Middle frontal gyrus (tissue), 1 donor: ENCODE data around the gene ZNF501.

Source experiments
- DNase-seq: peaks from one replicate; pipeline ENCODE4 v3.0.0-alpha.2; 2015; ENCODE audit warnings: low spot score; ENCODE audit errors: extremely low spot score

Gene ZNF501

GRCh38 chr3:44729384-44729910 is at the start of gene ZNF501:
Gene ZNF501 (plus strand): TSS chr3:44729635. CDS start chr3:44734422, 4,787 bp downstream.
- DNase-seq: peak; percentile 74

GRCh38 chr3:44680921-44681455 is 48.4 kb upstream of the ZNF501 start:
- DNase-seq: no peak

GRCh38 chr3:44682182-44682896 is 47.1 kb upstream of the ZNF501 start:
- no peak for DNase-seq

- DNase-seq: peak; percentile 68
Observed at GRCh38 chr3:44685128-44685800, 44.2 kb upstream of the ZNF501 start.

GRCh38 chr3:44687898-44688297 is 41.5 kb upstream of the ZNF501 start:
- DNase-seq: no peak

GRCh38 chr3:44712455-44713075 is 16.9 kb upstream of the ZNF501 start, which contains the start of gene ZNF502:
Gene ZNF502 (plus strand): TSS chr3:44712660. CDS start chr3:44720262, 7,602 bp downstream.
- peak; percentile 73 for DNase-seq

- no peak for DNase-seq
Observed at GRCh38 chr3:44721231-44722102, 8.0 kb upstream of the ZNF501 start.

GRCh38 chr3:44722103-44722401 is 7.4 kb upstream of the ZNF501 start:
- no peak for DNase-seq

GRCh38 chr3:44734646-44735168 is 5.3 kb downstream of the ZNF501 start:
- DNase-seq: no peak

- DNase-seq: no peak
Observed at GRCh38 chr3:44761101-44761423, 31.6 kb downstream of the ZNF501 start.

- peak; percentile 94 for DNase-seq
Observed at GRCh38 chr3:44761424-44762169, 32.2 kb downstream of the ZNF501 start, which contains the start of the genes KIAA1143 and KIF15. Gene KIAA1143 (minus strand): TSS chr3:44761619. CDS start chr3:44761602, 17 bp downstream. Gene KIF15 (plus strand): TSS chr3:44761794. CDS start chr3:44761866, 72 bp downstream.

GRCh38 chr3:44762170-44762677 is 32.8 kb downstream of the ZNF501 start:
- no peak for DNase-seq

GRCh38 chr3:44762690-44763089 is 33.3 kb downstream of the ZNF501 start:
- no peak for DNase-seq

GRCh38 chr3:44764248-44764647 is 34.8 kb downstream of the ZNF501 start:
- DNase-seq: no peak

- DNase-seq: no peak
Observed at GRCh38 chr3:44771424-44772098, 42.1 kb downstream of the ZNF501 start.

GRCh38 chr3:44772099-44772442 is 42.6 kb downstream of the ZNF501 start:
- no peak for DNase-seq

- no peak for DNase-seq
Observed at GRCh38 chr3:44782891-44783290, 53.5 kb downstream of the ZNF501 start.
